Ovary (tissue), 3 donors: Measurements from ENCODE around the gene SEMA5A.

Source experiments
- EP300 ChIP-seq: sonication (generic); formaldehyde crosslinking; IDR thresholded peaks from one replicate; pipeline ENCODE4 v1.6.1; 2017; ENCODE audit warnings: antibody characterized with exemption
- TF ChIP-seq, protein P1 (sequence below), 3 donors: fragments of 450-650 bp in 2 of 3; fragments of 200-600 bp in 1 of 3; IDR thresholded peaks; one replicate each; pipeline versions ENCODE4 v1.5.1 to v1.8.0; 2016 to 2022; ENCODE audit warnings: antibody characterized with exemption in 3 of 3, mild to moderate bottlenecking in 1 of 3
- donor health status: DM: no; HTN: no; CAD: no.

DNA sequence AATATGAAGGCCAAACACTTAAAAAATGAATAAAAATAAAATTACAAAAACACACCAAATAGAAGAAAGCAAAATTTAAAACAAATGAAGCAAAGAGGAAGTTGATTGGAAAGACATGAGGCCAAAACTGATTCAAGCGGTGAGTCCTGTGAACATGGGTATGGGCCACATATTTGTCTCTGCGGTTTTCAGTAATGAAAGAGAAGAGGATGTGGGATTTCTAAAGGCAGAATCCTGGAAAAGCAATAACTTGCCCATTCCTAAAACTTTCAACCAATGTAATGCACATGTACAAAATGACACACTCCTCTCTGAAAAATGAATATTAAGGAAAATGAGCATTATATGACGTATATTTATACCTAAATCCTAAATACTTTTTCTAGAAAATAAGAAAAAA lies 263.7 kb downstream of the SEMA5A start:
- TF ChIP-seq, protein P1, sequence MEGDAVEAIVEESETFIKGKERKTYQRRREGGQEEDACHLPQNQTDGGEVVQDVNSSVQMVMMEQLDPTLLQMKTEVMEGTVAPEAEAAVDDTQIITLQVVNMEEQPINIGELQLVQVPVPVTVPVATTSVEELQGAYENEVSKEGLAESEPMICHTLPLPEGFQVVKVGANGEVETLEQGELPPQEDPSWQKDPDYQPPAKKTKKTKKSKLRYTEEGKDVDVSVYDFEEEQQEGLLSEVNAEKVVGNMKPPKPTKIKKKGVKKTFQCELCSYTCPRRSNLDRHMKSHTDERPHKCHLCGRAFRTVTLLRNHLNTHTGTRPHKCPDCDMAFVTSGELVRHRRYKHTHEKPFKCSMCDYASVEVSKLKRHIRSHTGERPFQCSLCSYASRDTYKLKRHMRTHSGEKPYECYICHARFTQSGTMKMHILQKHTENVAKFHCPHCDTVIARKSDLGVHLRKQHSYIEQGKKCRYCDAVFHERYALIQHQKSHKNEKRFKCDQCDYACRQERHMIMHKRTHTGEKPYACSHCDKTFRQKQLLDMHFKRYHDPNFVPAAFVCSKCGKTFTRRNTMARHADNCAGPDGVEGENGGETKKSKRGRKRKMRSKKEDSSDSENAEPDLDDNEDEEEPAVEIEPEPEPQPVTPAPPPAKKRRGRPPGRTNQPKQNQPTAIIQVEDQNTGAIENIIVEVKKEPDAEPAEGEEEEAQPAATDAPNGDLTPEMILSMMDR (IDR thresholded peaks at IDR 0.05): no peak
- TF ChIP-seq EP300: no peak
